GM20000 (cell line): ENCODE results near the gene VANGL2.

Experiments used
- DNase-seq: peaks from one replicate; pipeline ENCODE4 v3.0.0; 2012; ENCODE audit warnings: low spot score
- TF ChIP-seq, protein P1 (sequence below): IDR thresholded peaks from 2 replicates; pipeline ENCODE4 v1.5.1; 2012; ENCODE audit warnings: mild to moderate bottlenecking, control low read depth; ENCODE audit errors: extremely low read depth, missing control alignments

The VANGL2 gene

DNA sequence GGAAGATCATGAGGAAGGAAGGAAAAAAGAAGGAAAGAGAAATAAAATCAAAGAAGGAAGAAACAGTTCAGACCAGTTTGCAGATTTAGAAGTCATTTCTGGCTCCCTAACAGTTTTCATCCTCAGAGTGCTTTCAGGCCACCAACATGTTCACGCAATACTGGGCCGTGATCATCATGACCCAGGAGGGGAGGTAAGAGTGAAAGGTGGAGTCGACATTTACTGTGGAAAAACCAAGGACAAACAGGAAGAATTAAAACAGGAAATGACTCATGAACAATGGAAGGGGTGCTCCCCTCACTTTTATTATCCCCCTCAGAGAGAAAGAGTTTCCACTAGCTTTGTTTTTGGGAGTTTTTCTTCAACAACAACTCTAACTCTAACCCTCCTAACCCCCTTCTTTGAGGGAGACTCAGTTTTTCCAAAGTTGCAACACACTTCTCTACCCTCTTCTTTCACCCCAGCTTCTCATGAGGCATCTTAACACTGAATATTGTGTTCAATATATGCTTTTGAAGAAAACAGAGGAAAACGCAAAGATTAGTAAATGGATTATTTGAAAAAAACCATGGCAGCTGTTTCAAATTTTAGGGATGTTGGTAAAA lies 60.4 kb downstream of the VANGL2 start:
- TF ChIP-seq, protein P1, sequence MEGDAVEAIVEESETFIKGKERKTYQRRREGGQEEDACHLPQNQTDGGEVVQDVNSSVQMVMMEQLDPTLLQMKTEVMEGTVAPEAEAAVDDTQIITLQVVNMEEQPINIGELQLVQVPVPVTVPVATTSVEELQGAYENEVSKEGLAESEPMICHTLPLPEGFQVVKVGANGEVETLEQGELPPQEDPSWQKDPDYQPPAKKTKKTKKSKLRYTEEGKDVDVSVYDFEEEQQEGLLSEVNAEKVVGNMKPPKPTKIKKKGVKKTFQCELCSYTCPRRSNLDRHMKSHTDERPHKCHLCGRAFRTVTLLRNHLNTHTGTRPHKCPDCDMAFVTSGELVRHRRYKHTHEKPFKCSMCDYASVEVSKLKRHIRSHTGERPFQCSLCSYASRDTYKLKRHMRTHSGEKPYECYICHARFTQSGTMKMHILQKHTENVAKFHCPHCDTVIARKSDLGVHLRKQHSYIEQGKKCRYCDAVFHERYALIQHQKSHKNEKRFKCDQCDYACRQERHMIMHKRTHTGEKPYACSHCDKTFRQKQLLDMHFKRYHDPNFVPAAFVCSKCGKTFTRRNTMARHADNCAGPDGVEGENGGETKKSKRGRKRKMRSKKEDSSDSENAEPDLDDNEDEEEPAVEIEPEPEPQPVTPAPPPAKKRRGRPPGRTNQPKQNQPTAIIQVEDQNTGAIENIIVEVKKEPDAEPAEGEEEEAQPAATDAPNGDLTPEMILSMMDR, result no peak
- DNase-seq, result no peak

GRCh38 chr1:160465123-160465522 lies 64.8 kb downstream of the VANGL2 start:
- DNase-seq, result no peak
- TF ChIP-seq, protein P1, result no peak

- DNase-seq, result no peak
- TF ChIP-seq, protein P1, result no peak
Observed at GRCh38 chr1:160466961-160467360, 66.6 kb downstream of the VANGL2 start.

- DNase-seq, result no peak
- TF ChIP-seq, protein P1, result no peak
Observed at GRCh38 chr1:160467576-160467975, 67.2 kb downstream of the VANGL2 start.

DNA sequence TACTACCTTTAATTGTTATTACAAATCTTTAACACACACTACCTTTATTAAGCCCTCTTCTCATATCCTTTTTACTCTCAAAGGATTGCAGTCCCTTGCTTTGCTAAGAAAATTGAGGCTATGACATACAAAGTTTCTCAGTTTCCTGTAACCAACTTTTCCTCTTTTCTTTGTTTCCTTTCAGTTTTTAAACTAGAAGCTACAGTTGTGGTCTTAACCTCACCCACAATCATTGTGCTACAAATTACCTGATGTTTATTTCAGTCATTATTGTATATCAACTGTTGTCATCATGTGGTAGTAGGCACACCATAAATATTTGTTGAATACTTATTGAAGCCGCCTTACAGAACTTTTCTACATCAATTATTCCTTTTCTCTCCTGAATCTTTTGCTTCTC lies 70.9 kb downstream of the VANGL2 start:
- TF ChIP-seq, protein P1, result no peak
- DNase-seq, result no peak

DNA sequence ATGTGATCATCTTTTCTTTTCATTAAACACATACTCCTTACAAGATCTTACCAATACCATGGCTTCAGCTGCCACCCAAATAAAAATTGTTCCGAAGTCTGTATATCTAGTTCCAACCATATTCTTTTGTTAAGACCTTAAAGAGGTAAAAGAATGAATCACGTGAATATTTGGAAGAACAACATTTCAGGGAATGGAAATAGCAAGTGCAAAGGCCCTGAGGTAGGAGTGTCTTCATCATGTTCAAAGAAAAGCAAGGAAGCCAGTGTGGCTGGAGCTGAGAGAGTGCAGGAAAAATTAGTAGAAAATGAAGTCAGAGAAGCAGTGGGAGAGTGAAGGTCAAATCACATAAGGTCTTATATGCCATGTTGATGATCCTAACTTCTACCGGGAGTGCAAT lies 71.7 kb downstream of the VANGL2 start:
- TF ChIP-seq, protein P1, result no peak

GRCh38 chr1:160474392-160475242 lies 74.3 kb downstream of the VANGL2 start:
- no peak for DNase-seq
- TF ChIP-seq, protein P1, result no peak

More for the DNA sequence above, 71.7 kb downstream of the VANGL2 start:
- no peak for DNase-seq
